OCI-LY3 (cell line): ENCODE measurements around the gene RNF145.

Experiments used
- EZH2phosphoT487 ChIP-seq: fragments of 200-600 bp; shearing (Covaris generic); IDR thresholded peaks from 2 replicates; pipeline ENCODE4 v1.6.1; 2018; ENCODE audit warnings: antibody characterized with exemption, mixed run types, low read depth
- TF ChIP-seq, protein P1 (sequence below): fragments of 200-600, 300-600 bp; sonication (generic); IDR thresholded peaks from 2 replicates; pipeline ENCODE4 v1.5.1; 2014; ENCODE audit warnings: antibody characterized with exemption, low read length, low read depth

DNA sequence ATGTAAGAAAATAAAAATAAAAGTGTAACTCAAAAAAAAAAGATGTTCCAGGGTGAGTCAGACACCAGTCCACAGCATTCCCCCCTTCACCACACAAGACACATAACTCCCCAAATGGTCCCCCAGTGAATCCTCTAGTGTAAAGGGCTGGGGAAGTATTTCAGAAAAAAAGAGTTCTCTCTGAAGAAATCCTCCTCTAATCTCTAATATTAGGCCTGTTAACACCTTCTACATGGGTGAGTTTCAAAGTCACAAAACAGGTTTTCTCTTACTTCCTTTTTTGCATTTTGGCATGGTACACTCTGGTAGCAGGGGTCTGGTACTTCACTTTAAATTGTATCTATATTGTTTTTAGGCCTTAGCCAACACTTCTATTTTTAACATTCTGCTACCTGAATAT is 28.2 kb downstream of the RNF145 start:
- TF ChIP-seq, protein P1, sequence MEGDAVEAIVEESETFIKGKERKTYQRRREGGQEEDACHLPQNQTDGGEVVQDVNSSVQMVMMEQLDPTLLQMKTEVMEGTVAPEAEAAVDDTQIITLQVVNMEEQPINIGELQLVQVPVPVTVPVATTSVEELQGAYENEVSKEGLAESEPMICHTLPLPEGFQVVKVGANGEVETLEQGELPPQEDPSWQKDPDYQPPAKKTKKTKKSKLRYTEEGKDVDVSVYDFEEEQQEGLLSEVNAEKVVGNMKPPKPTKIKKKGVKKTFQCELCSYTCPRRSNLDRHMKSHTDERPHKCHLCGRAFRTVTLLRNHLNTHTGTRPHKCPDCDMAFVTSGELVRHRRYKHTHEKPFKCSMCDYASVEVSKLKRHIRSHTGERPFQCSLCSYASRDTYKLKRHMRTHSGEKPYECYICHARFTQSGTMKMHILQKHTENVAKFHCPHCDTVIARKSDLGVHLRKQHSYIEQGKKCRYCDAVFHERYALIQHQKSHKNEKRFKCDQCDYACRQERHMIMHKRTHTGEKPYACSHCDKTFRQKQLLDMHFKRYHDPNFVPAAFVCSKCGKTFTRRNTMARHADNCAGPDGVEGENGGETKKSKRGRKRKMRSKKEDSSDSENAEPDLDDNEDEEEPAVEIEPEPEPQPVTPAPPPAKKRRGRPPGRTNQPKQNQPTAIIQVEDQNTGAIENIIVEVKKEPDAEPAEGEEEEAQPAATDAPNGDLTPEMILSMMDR, result no peak
- no peak for TF ChIP-seq EZH2phosphoT487
